Raji (cell line): Measurements from ENCODE around the gene UBE2F.

Source experiments
- POLR2A ChIP-seq: IDR thresholded peaks from 2 replicates; pipeline ENCODE4 v1.6.1; 2011; ENCODE audit warnings: low read depth, low read length, control low read depth; ENCODE audit not compliant: insufficient read depth

The UBE2F gene

GRCh38 chr2:237996021-237996593 lies 29.3 kb downstream of the UBE2F start:
- no peak for TF ChIP-seq POLR2A

- TF ChIP-seq POLR2A, result no peak
These were observed 30.7 kb downstream of the UBE2F start for GRCh38 chr2:237997521-237997920.

DNA sequence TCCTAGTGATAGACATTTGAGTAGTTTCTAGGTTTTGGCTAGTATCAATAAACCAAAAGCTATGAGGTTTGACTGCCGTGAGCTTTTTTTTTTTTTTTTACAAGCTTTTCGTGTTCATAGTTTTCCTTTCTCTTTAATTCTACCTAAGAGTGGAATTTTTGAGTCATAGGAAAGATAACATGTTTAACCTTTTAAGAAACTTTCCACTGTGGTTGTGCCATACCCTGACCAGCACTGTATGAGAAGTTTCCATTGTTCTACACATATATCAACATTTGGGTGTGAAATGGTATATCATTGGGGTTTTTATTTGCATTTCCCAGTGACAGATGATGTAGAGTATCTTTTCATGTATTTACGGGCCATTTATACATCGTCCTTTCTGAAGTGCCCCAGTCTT lies 31.7 kb downstream of the UBE2F start:
- TF ChIP-seq POLR2A, result no peak

GRCh38 chr2:238003234-238004031 lies 36.6 kb downstream of the UBE2F start:
- TF ChIP-seq POLR2A, result no peak

GRCh38 chr2:238004077-238004830 lies 37.4 kb downstream of the UBE2F start:
- TF ChIP-seq POLR2A, result no peak

- no peak for TF ChIP-seq POLR2A
These were observed 38.7 kb downstream of the UBE2F start for GRCh38 chr2:238005528-238005927.

DNA sequence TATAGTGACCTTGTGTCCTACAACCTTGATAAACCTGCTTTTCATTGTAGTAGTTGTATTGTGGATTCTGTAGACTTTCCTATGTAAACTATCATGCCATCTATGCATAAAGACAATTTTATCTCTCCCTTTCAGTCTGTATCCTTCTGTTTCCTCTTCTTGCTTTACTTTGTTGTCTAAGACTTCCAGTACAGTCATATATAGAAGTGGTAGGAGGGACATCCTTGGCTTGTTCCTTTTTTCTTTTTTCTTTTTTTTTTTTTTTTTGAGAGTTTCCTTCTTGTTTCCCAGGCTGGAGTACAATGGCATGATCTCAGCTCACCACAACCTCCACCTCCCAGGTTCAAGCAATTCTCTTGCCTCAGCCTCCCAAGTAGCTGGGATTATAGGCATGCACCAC lies 39.7 kb downstream of the UBE2F start:
- no peak for TF ChIP-seq POLR2A

DNA sequence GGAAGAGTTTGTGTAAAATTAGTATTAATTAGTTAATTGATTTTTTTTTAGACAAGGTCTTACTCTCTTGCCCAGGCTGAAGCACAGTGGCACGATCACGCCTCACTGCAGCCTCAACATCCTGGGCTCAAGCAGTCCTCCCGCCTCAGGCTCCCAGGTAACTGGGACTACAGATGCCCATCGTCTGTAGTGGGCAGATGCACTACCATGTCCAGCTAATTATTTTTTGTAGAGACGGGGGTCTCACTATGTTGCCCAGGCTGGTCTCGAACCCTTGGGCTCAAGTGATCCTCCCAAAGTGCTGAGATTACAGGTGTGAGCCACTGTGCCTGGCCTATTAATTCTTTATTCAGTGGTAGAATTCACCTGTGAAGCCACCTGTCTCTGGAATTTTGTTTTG lies 41.1 kb downstream of the UBE2F start:
- no peak for TF ChIP-seq POLR2A

DNA sequence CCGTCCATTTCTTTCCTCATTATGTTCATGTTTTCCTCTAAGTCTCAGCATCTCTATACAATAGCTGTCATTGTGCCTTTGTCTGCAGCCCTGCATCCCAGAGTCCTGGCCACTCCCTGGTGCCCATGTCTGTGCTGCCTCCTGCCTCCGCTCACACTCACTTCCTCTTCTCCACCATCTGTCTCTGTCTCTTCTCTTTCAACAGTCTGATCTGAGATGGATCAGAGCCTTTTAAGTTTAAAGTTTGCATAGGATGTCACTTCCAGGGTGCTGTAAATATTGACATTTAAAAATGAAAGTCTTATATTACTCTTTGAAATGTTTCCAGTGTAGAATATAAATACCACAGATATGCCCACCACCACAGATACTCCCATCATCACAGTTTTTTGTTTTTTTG lies 42.7 kb downstream of the UBE2F start:
- TF ChIP-seq POLR2A, result no peak

- TF ChIP-seq POLR2A, result no peak
These were observed 43.8 kb downstream of the UBE2F start for GRCh38 chr2:238010572-238010971.

GRCh38 chr2:238013806-238014205 lies 47.0 kb downstream of the UBE2F start:
- no peak for TF ChIP-seq POLR2A

- no peak for TF ChIP-seq POLR2A
These were observed 48.9 kb downstream of the UBE2F start for GRCh38 chr2:238015705-238016104.

DNA sequence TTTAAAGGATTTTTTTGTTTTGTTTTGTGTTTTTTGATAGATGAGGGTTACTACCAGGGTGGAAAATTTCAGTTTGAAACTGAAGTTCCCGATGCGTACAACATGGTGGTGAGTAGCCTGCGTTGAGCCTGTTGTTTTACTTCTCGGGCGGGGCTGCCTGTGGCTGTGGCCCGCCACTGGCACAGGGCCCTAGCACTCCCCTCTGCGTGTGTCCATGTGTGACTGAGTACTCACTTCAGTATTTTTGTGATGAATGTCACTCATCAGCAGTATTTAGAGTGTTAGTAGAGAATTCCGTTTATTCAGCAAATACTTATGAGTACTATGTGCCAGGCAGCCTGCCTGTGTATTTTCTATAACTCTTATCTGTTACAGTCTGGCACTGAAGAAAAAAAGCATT lies 49.7 kb downstream of the UBE2F start:
- no peak for TF ChIP-seq POLR2A

- no peak for TF ChIP-seq POLR2A
These were observed 53.1 kb downstream of the UBE2F start for GRCh38 chr2:238019962-238020361.

DNA sequence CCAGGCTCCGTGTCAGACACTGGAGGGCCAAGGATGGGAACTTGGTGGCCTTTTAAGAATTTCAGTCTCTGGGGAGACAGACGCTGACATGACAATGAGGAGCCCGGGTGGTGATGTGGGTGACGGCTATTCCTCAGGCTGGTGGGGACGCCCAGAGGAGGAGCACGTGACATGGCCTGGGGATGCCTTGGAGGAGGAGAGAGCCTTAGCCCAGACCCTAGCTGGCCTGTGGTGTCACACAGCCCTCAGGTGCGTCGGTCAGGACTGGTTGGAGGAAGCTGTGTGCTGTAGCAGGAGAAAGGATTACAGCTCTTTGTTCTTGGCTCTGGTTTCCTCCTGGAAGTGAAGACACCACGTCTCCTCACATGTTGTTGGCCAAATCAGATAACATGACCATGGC lies 54.0 kb downstream of the UBE2F start:
- TF ChIP-seq POLR2A, result no peak

DNA sequence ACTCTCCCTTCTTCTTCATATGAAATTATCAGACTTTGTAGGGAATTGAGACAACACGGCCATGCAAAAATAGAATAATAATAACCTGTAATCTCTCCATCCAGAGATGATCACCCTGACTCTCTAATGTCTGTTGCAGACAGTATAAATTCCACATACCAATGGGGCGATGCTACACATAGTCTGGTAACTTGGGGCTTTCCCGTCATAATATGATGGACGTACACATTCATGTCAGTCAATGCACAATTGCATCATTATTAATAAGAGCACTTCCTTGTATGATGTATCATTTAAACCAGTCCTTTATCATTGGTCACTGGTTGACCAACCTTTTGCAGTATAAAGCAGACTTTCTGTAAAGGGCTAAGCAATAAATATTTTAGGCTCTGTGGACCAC lies 54.5 kb downstream of the UBE2F start:
- TF ChIP-seq POLR2A, result no peak
